Endothelial cell of umbilical vein (primary cell): ENCODE data around the gene PLS1. TPM values are rescaled to one million over a fixed set of nuclear protein-coding genes. Genes with fewer than 3 reads are reported as not detected.

Source experiments
- BruUV-seq: library from RNA; stranded (reverse); fragments of 400-500 nt; replicated peaks from 2 replicates; lab custom pipeline; 2021; lab: Mats Ljungman, UMichigan
- CTCF ChIA-PET: fragments of 300-600, 350-600 bp; sonication (Branson Sonifier 250); formaldehyde crosslinking; loops from one replicate; lab custom pipeline; 2021; ENCODE audit warnings: antibody characterized with exemption, inconsistent platforms; lab: Charles Lee
- POLR2A ChIA-PET: fragments of 300-600, 350-600 bp; sonication (Branson Sonifier 250); formaldehyde crosslinking; loops from one replicate; lab custom pipeline; 2021; ENCODE audit warnings: antibody characterized with exemption, inconsistent platforms; lab: Charles Lee
- DNase-seq: peaks from one replicate; pipeline ENCODE4 v3.0.0-alpha.2; 2011; ENCODE audit warnings: low read depth, low spot score
- FAIRE-seq: peaks from 2 replicates; lab custom pipeline; 2011; peaks lifted over from hg19 to GRCh38; lab: Jason Lieb, UNC
- H2AFZ ChIP-seq: 2 replicates; pipeline ENCODE4 v1.6.0; 2012; ENCODE audit warnings: low read depth, low read length, control low read depth, inconsistent platforms
- H3K27ac ChIP-seq: 2 replicates; pipeline ENCODE4 v1.5.1; 2011; ENCODE audit warnings: low read depth, mild to moderate bottlenecking, control low read depth, low read length, moderate library complexity; ENCODE audit not compliant: insufficient read depth
- H3K27me3 ChIP-seq, 2 experiments: 2 replicates each; pipeline versions ENCODE4 v1.6.0 to v1.6.1; 2011; ENCODE audit warnings: low read length in 2 of 2, mixed read lengths in 1 of 2; ENCODE audit not compliant: control insufficient read depth in 2 of 2, insufficient read depth in 2 of 2
- H3K36me3 ChIP-seq, 2 experiments: 2 replicates in 1 of 2; 3 replicates in 1 of 2; pipeline ENCODE4 v1.5.1; 2011; ENCODE audit warnings: low read length in 2 of 2, mild to moderate bottlenecking in 1 of 2, moderate library complexity in 1 of 2; ENCODE audit not compliant: control insufficient read depth in 2 of 2, insufficient read depth in 2 of 2; ENCODE audit errors: extremely low read depth in 1 of 2
- H3K4me1 ChIP-seq: 3 replicates; pipeline ENCODE4 v1.5.1; 2011; ENCODE audit warnings: mild to moderate bottlenecking, low read length; ENCODE audit not compliant: control insufficient read depth, insufficient read depth; ENCODE audit errors: extremely low read depth
- H3K4me2 ChIP-seq: 2 replicates; pipeline ENCODE4 v1.6.1; 2011; ENCODE audit warnings: low read length, control low read depth, mixed read lengths; ENCODE audit not compliant: insufficient read depth
- H3K4me3 ChIP-seq, 3 experiments: fragments of 200-600 bp in 1 of 3; sonication (generic), shearing (Covaris generic) in 1 of 3; replicated peaks in 1 of 3; 2 replicates each; pipeline ENCODE4 v1.5.1; 2011 to 2016; ENCODE audit warnings: control low read depth in 3 of 3, low read length in 3 of 3, mild to moderate bottlenecking in 2 of 3, inconsistent platforms in 1 of 3, low read depth in 1 of 3, moderate library complexity in 1 of 3; ENCODE audit not compliant: insufficient read depth in 1 of 3
- H3K79me2 ChIP-seq: 2 replicates; pipeline ENCODE4 v1.6.0; 2012; ENCODE audit warnings: low read length, inconsistent platforms; ENCODE audit not compliant: control insufficient read depth, insufficient read depth
- H3K9ac ChIP-seq: replicated peaks from 2 replicates; pipeline ENCODE3; 2011; ENCODE audit warnings: low read length, control low read depth; ENCODE audit not compliant: insufficient read depth; ENCODE audit errors: extremely low read depth
- H3K9me1 ChIP-seq: replicated peaks from 3 replicates; pipeline ENCODE4 v1.6.0; 2011; ENCODE audit warnings: mild to moderate bottlenecking, low read length; ENCODE audit not compliant: control insufficient read depth, insufficient read depth; ENCODE audit errors: extremely low read depth
- H3K9me3 ChIP-seq: replicated peaks from 2 replicates; pipeline ENCODE4 v1.5.1; 2012; ENCODE audit warnings: low read length, inconsistent platforms; ENCODE audit not compliant: control insufficient read depth, insufficient read depth
- H4K20me1 ChIP-seq: replicated peaks from 2 replicates; pipeline ENCODE3; 2011; ENCODE audit warnings: mild to moderate bottlenecking, low read length; ENCODE audit not compliant: control insufficient read depth, insufficient read depth; ENCODE audit errors: extremely low read depth
- CTCF ChIP-seq, 2 donors: IDR thresholded peaks; 1 replicate in 1 of 2; 2 replicates in 1 of 2; pipeline ENCODE4 v1.5.1; 2011; ENCODE audit warnings: low read length in 2 of 2, mild to moderate bottlenecking in 2 of 2, moderate library complexity in 2 of 2, control low read depth in 1 of 2, inconsistent platforms in 1 of 2, low read depth in 1 of 2; ENCODE audit not compliant: insufficient read depth in 1 of 2; ENCODE audit errors: extremely low read depth in 1 of 2
- EZH2 ChIP-seq: IDR thresholded peaks from 2 replicates; pipeline ENCODE4 v1.6.1; 2012; ENCODE audit warnings: borderline replicate concordance, low read depth, mild to moderate bottlenecking, moderate library complexity, low read length, inconsistent platforms; ENCODE audit not compliant: severe bottlenecking
- FOS ChIP-seq: IDR thresholded peaks from 2 replicates; pipeline ENCODE4 v1.6.1; 2011; ENCODE audit warnings: mild to moderate bottlenecking, low read length, moderate library complexity, borderline replicate concordance; ENCODE audit not compliant: insufficient read depth
- GATA2 ChIP-seq: IDR thresholded peaks from 2 replicates; pipeline ENCODE4 v1.7.0; 2011; ENCODE audit warnings: low read depth, mild to moderate bottlenecking, moderate library complexity, mixed read lengths, low read length; ENCODE audit not compliant: insufficient read length, insufficient read depth
- JUN ChIP-seq: IDR thresholded peaks from 2 replicates; pipeline ENCODE4 v1.6.1; 2011; ENCODE audit warnings: borderline replicate concordance, low read depth; ENCODE audit not compliant: insufficient read length, insufficient read depth
- MYC ChIP-seq: IDR thresholded peaks from one replicate; pipeline ENCODE4 v1.6.1; 2011; ENCODE audit warnings: mild to moderate bottlenecking, low read depth, low read length
- POLR2A ChIP-seq: IDR thresholded peaks from 2 replicates; pipeline ENCODE4 v1.6.1; 2012; ENCODE audit warnings: low read depth, mild to moderate bottlenecking, control low read depth, low read length
- POLR2AphosphoS5 ChIP-seq: IDR thresholded peaks from 2 replicates; pipeline ENCODE4 v1.6.1; 2012; ENCODE audit warnings: low read depth, mild to moderate bottlenecking, control low read depth, low read length, moderate library complexity; ENCODE audit not compliant: insufficient read depth
- dilution Hi-C: fragments of 300-500 bp; cut with MboI; formaldehyde crosslinking; loops from one replicate; pipeline ENCODE4 v1.15.0; 2019; ENCODE audit warnings: low sequenced_read_pairs; ENCODE audit not compliant: extremely low pct_ligation_motif_present
- intact Hi-C: fragments of 100-400 bp; cut with micrococcal nuclease; formaldehyde crosslinking; loops from one replicate; pipeline ENCODE4 v1.10.0; 2022
- polyA plus RNA-seq, 4 experiments: library from polyadenylated mRNA; depleted of rRNA in 3 of 4; stranded (reverse) in 3 of 4; unstranded in 1 of 4; fragments of >200 nt; gene quantifications; 2 replicates each; pipeline versions ENCODE4 v1.2.1 to v1.2.3, GENCODE V29; 2011 to 2012; ENCODE audit warnings: missing spikeins in 1 of 4
- total RNA-seq: library from RNA; stranded (reverse); gene quantifications from 2 replicates; pipeline ENCODE4 v1.2.3, GENCODE V29; 2021
- TF ChIP-seq, protein P1 (sequence below): IDR thresholded peaks from 2 replicates; pipeline ENCODE4 v1.6.1; 2011; ENCODE audit not compliant: insufficient read depth, insufficient read length

Gene PLS1
- total and polyA plus RNA-seq, 2 donors (not counting 3 experiments of a cell fraction or from before 2014, with no cell fraction given): 0.59 to 1.3 TPM

DNA sequence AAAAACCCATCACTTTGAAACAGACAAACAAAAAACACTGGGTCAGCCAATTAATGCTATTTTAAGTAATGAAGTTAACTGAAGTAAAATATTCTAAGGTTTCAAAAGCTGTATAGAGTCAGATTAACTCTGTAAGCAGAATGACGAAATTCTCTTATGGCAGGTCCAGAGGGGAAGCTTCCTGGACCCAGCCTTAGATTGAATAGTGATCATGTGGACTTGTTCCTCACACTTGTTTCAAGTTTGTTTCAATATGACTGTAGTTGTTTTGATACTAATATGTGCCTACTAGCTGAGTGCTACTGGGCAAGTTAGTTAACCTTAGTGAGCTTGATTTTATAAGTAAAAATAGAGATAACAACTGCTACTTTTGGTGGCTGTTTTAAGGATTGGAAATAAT, 32.6 kb downstream of the PLS1 start:
- intact Hi-C loops: no loop called here
- FAIRE-seq: no peak

More for the DNA sequence above, 32.6 kb downstream of the PLS1 start:
- Histone ChIP-seq H3K4me1 (no peaks in the 10 kb centered on the region), H3K9me3 (no peaks in the 10 kb centered on the region), H3K4me3 (no peak overlapping the region), H3K36me3 (no peaks in the 10 kb centered on the region), H4K20me1 (no peaks in the 10 kb centered on the region), H3K27me3 (no peaks in the 10 kb centered on the region), H3K9ac (no peak overlapping the region), H3K4me2 (no peak overlapping the region), H2AFZ (no peak overlapping the region), H3K9me1 (no peaks in the 10 kb centered on the region), H3K27ac (no peak overlapping the region), H3K79me2 (no peaks in the 10 kb centered on the region)
- no TSS peak for BruUV-seq
- dilution Hi-C loops: no loop called here
- DNase-seq: no peak
- ChIA-PET POLR2A (no interaction called here), CTCF (interaction anchor here (1.4 kb wide), 1 partner anchor 10 kb away, joined by 9 read pairs; no protein-coding TSS in a partner anchor)
- no peak for TF ChIP-seq POLR2A
- TF ChIP-seq FOS: no peak
- TF ChIP-seq GATA2: no peak
- TF ChIP-seq POLR2AphosphoS5: no peak
- TF ChIP-seq CTCF (IDR thresholded peaks at IDR 0.05; ENCODE audit: extremely low read depth in 1 of 2, insufficient read depth in 1 of 2, low read depth in 1 of 2, low read length in 2 of 2): no peak
- TF ChIP-seq MYC: no peak
- no peak for TF ChIP-seq EZH2
- TF ChIP-seq, protein P1, sequence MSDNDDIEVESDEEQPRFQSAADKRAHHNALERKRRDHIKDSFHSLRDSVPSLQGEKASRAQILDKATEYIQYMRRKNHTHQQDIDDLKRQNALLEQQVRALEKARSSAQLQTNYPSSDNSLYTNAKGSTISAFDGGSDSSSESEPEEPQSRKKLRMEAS: no peak
- TF ChIP-seq JUN: no peak
